HepG2 (cell line): Measurements from ENCODE around the gene TBKBP1.

ENCODE experiments used
- ADNP ChIP-seq: sonication (generic); formaldehyde crosslinking; IDR thresholded peaks from 2 replicates; pipeline ENCODE4 v1.4.0; 2020; ENCODE audit warnings: missing genetic modification reagents
- GATAD2A ChIP-seq: IDR thresholded peaks from 2 replicates; pipeline ENCODE4 v1.6.1; 2016
- MYC ChIP-seq: sonication (generic); formaldehyde crosslinking; IDR thresholded peaks from 2 replicates; pipeline ENCODE4 v1.9.0; 2021; ENCODE audit warnings: missing genetic modification reagents, borderline replicate concordance
- POLR2A ChIP-seq, 2 experiments: IDR thresholded peaks; 2 replicates each; pipeline ENCODE4 v1.6.1; 2011; ENCODE audit warnings: low read depth in 2 of 2, low read length in 2 of 2, mild to moderate bottlenecking in 1 of 2, moderate library complexity in 1 of 2; ENCODE audit not compliant: insufficient read depth in 1 of 2
- SPEN ChIP-seq: sonication (generic); formaldehyde crosslinking; IDR thresholded peaks from 2 replicates; pipeline ENCODE4 v1.5.1; 2020; ENCODE audit warnings: low read depth, mild to moderate bottlenecking, missing genetic modification reagents

- TF ChIP-seq ADNP (no peak), MYC (CRISPR knock-in tag) (no peak), GATAD2A (no peak), SPEN (CRISPR knock-in tag) (no peak), POLR2A (IDR thresholded peaks at IDR 0.05; ENCODE audit: insufficient read depth in 1 of 2, low read depth in 2 of 2, low read length in 2 of 2) (no peak)
These were observed 24.1 kb downstream of the TBKBP1 start for GRCh38 chr17:47717979-47718621.
